Cerebellar nuclear complex (tissue), 1 donor: Measurements from ENCODE around the gene FOXE3.

Source experiments
- DNase-seq, 2 experiments: peaks; one replicate each; lab custom pipeline; 2025; lab: John Stamatoyannopoulos, UW

The FOXE3 gene

GRCh38 chr1:47405697-47406096 is 10.4 kb upstream of the FOXE3 start:
- DNase-seq = no peak

- DNase-seq = no peak
Measured at GRCh38 chr1:47406966-47407365, 9.1 kb upstream of the FOXE3 start.

DNA sequence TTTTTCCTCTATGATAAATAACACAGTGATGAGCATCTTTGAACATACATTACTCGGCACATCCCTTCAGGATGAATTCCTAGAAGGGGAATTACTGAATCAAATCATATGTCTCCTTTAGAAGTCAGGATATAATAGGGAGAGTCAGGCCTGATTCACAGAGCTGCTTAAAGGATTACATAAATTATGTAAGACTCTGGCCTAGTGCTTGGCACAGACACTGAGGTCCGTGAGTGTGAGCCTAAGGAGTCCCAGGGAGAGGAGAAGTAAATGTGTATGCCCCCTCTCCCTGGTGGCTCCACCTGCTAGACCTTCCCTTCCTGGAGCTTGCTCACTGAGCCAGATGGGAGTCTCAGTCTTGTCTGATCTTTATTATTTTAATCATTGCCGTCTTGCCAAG is 8.6 kb upstream of the FOXE3 start:
- DNase-seq = no peak

- no peak for DNase-seq
Measured at GRCh38 chr1:47409311-47410067, 6.6 kb upstream of the FOXE3 start.

DNA sequence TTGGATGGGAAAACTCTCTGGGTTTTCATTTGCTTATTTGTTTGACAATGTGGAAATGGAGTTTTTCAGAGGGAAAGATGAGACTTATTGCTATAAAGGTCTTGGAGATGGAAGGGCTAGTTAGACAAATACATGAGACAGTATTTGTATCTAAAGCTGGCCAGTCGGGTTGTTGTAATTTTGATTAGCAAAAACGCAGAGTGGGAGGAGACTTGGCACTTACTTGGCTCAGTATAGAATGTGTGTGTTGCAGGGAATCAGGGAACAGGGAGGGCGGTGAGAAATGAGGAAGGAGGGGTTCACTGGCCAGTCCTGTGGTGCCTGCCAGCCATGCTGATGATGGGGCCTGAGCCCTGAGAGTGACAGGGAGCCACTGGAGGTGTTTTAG is 6.0 kb upstream of the FOXE3 start:
- no peak for DNase-seq

DNA sequence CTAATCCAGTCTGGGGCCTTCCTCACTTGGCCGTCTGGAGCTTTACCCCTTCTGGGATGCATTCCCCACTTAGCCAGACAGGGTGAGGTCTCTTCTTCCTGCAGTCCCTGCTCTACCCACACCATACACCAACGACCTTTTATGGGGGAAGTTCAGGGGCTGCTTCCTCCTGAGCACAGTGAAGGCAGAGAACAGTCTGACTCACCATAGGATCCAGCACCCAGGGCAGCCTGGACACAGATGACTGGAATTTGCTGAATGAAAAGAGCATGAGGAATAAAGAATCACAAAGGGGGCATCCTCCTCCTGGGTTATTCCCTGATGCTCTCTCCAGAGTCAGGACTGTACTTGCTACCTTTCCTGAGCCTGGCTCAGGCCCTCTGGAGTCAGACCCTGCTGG is 4.6 kb upstream of the FOXE3 start:
- no peak for DNase-seq

- DNase-seq = no peak
Measured at GRCh38 chr1:47412437-47412836, 3.6 kb upstream of the FOXE3 start.

GRCh38 chr1:47416319-47417169 is 459 bp downstream of the FOXE3 start:
- DNase-seq = no peak

DNA sequence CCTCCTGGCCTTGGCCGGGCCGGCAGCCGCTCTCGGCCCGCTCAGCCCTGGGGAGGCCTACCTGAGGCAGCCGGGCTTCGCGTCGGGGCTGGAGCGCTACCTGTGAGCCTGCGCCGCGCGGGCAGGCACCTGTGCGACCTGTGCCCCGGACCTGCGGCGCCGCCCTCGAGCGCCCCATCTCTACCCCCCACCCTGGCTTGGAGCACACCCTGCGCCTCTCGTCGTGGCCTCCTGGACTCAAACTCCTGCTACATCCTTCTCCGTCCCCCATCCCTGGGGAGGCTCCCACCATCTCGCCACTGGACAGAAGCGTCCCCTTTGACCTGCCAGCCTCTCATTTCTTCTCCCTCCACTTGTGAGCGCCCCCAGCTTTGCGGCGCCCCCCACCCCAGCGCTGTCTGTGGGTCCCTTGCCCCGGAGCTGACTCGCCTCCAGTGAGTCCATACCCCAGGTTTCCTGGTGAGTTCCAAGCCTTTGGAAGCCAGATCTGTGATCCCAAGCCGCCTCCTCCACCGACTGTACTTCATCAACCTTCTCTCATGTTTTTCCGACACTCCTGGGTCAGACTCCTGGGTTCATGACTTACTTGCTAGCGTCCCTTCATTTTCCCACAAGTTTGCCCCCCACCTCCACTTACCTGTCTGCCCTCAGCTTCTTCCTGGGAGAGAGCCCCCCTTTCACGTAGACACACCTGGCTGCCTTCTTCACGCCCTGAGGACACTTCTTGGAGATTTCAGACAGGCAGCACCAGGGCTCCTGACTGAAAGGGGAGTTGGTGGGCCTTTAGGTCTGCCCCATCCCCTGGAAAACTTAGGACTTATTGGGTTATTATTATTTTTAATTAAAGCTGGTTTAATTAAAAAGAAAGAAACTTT is 1.3 kb downstream of the FOXE3 start:
- no peak for DNase-seq

- no peak for DNase-seq
Measured at GRCh38 chr1:47418122-47418521, 2.0 kb downstream of the FOXE3 start.

- DNase-seq = no peak
Measured at GRCh38 chr1:47418681-47419325, 2.7 kb downstream of the FOXE3 start.

DNA sequence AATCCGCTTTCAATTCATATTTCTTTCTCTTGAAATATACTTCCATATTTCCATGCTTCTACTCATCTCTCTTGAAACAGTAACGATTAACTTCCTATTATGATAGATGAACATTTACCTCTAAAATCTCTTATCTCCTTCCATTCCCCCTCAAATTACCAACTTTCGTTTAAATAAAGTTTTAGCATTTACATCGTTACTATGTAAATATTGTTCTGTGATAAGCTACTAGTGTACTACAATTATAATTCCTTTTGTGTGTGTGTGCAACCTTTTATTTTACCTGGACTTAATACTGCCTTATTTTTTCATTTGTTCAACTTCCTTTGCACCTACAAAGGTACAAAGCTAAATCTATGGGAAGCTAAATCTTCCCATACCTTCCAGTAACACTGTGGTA is 4.5 kb downstream of the FOXE3 start:
- DNase-seq = no peak

- no peak for DNase-seq
Measured at GRCh38 chr1:47423872-47424271, 7.8 kb downstream of the FOXE3 start.

DNA sequence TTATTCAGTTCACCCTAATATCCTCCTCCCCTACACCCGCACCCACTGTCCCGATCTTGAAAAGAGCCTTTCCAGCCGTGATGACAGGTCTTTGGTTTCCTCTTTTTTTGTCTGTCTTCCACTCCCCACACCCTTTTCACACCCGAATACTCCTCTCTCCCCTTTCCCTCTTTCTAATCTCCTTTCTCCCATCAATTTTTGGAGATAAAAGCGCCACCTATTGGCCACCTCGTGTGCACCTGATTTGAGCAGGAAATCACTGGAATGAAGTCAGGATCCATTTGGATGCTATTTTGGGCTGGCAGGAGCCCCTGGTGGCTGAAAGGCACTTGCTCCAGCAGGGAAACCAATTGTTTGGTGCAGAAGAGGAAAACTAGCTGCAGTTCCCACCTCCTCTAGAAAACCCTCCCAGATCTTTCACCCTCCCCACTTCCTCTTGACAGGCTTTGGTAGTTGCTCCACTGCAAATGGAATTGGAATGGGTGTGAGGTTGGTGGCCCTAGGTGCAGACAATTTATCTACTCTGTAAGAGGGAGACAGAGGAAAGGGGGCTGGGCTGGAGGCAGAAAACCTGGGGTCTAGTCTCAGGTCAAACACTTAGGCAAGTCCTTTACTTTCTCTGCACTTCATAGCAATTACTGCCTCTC is 8.4 kb downstream of the FOXE3 start:
- no peak for DNase-seq

DNA sequence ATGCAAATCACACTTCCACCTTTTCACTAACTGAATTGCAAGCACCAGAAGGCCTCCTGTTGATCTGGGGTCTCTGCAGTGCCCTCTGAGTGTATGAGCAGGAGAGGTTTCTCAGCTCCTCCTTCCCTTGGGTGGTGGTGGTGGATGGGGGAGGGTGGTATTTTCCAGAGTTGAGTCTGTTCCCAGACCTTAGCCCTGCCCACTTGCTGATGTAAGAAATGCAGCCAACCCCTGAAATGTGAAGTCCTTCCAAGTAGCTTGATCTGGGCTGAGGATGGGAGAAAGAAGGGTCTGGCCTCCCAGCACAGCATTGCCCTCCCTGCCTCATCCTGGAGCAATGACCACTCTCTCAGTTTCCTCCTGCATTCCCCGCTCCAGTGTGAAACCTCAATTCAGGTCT is 15.4 kb downstream of the FOXE3 start:
- DNase-seq = no peak

DNA sequence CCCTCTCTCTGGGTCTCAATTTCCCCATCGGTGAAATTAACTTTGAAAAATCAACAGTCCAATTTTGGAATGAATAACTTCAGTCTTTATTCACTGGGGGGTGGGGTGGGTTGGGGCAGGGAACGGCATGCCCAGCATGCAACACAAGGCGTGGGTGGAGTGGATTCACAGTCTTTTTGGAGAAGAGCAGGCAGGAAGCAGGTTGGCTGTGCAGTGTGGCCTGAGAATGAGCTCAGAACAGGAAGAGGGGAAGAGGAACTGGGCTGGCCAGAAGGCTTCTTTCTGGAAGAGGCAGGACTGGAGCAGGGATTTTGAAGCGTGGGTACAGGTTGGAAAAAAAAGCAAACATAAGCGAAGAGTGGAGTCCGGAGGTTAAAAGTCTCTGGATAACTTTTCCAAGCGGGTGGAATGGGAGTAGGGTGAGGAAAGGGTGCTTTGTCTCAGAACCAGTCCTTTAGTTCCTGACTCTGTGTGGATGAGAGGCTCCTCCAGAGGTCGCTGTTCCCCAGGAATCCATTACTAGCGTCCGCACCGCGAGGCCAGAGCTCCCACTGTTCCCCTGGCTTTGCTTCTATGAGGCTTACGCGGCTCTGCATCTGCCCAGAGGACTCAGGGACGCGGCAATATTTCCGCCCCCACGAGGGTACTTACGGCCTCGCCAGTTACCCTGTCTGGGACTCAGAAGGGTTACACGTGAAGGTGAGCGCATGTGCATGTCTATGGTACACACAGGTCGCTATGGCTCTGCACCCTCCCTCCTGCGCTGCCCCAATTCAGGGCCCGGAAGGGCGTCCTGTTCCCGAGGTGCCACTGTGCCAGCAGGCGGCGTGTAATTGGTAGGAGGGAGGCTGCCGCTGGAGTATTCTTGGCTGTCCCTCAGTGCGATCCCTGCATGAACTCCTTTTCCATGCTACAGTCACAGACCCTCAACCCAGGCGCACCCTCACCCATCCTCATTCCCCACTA is 16.3 kb downstream of the FOXE3 start:
- no peak for DNase-seq

GRCh38 chr1:47433037-47433421 is 16.9 kb downstream of the FOXE3 start:
- DNase-seq = no peak

GRCh38 chr1:47433477-47434050 is 17.5 kb downstream of the FOXE3 start:
- no peak for DNase-seq

GRCh38 chr1:47434051-47434842 is 18.2 kb downstream of the FOXE3 start:
- no peak for DNase-seq
